ENCODE measurements around the gene LGR4. TPM values are rescaled to one million over a fixed set of nuclear protein-coding genes. Genes with fewer than 3 reads are reported as not detected.

The LGR4 gene
- total RNA-seq, 3 donors from 2014 or later (not counting 1 experiment from before 2014, with no cell fraction given) = 0.08 to 0.70 (median 0.35) TPM

GRCh38 chr11:27467181-27467913 is 5.2 kb downstream of the LGR4 start:
- Mint-ChIP-seq H3K4me1 (peaks cover 8 to 11% of the 10 kb centered on the region in 2 donors), H3K9me3 (no peaks in the 10 kb centered on the region), H3K4me3 (no peak overlapping the region), H3K27me3 (ENCODE audit: low read depth in 2 of 2) (peaks cover 17 to 45% of the 10 kb centered on the region in 2 donors), H3K36me3 (no peaks in the 10 kb centered on the region), H3K27ac (no peak overlapping the region)
- no peaks in the 10 kb centered on the region for H3K9me3 ChIP-seq (ENCODE audit: control insufficient read depth, insufficient read depth, low read length)
- H3K27me3 ChIP-seq (ENCODE audit: control insufficient read depth, insufficient read depth, low read length) = peaks cover 7% of the 10 kb centered on the region
- ATAC-seq (no peak), DNase-seq (no peak)
- 91% methylated on average over 9 of the region's 13 CpGs for WGBS (ENCODE audit: insufficient coverage)
- no peak for TF ChIP-seq CTCF (IDR thresholded peaks at IDR 0.05)
- no peak overlapping the region for H3K4me3 ChIP-seq (ENCODE audit: low read length)
- peaks cover 11% of the 10 kb centered on the region for H3K4me1 ChIP-seq (ENCODE audit: control insufficient read depth, insufficient read depth, low read length)
- H3K36me3 ChIP-seq (ENCODE audit: control insufficient read depth, insufficient read depth, low read length) = no peaks in the 10 kb centered on the region
- no peak overlapping the region for H3K27ac ChIP-seq (ENCODE audit: low read length)
- intact Hi-C loops (cut with micrococcal nuclease) = no loop called here

- ATAC-seq = no peak
Measured at GRCh38 chr11:27466363-27466762, 6.2 kb downstream of the LGR4 start.

GRCh38 chr11:27465629-27466028 is 7.0 kb downstream of the LGR4 start:
- no peak for TF ChIP-seq CTCF (IDR thresholded peaks at IDR 0.05)
- Mint-ChIP-seq H3K9me3 (no peaks in the 10 kb centered on the region), H3K27me3 (ENCODE audit: low read depth in 2 of 2) (peaks cover 8 to 35% of the 10 kb centered on the region in 2 donors), H3K27ac (no peak overlapping the region), H3K4me1 (no peaks in the 10 kb centered on the region), H3K36me3 (no peaks in the 10 kb centered on the region), H3K4me3 (no peak overlapping the region)
- WGBS (ENCODE audit: insufficient coverage) = 96% methylated on average over 2 of the region's 3 CpGs
- ATAC-seq (no peak), DNase-seq (no peak)
- Histone ChIP-seq H3K27me3 (ENCODE audit: control insufficient read depth, insufficient read depth, low read length) (peaks cover under 1% of the 10 kb centered on the region), H3K36me3 (ENCODE audit: control insufficient read depth, insufficient read depth, low read length) (no peaks in the 10 kb centered on the region), H3K27ac (ENCODE audit: low read length) (no peak overlapping the region), H3K4me3 (ENCODE audit: low read length) (no peak overlapping the region), H3K4me1 (ENCODE audit: control insufficient read depth, insufficient read depth, low read length) (peaks cover under 1% of the 10 kb centered on the region), H3K9me3 (ENCODE audit: control insufficient read depth, insufficient read depth, low read length) (no peaks in the 10 kb centered on the region)
- intact Hi-C loops (cut with micrococcal nuclease) = no loop called here

More at GRCh38 chr11:27466363-27466762, 6.2 kb downstream of the LGR4 start:
- H3K4me3 Mint-ChIP-seq = no peak overlapping the region
- H3K27ac Mint-ChIP-seq = no peak overlapping the region
- no peak overlapping the region for H3K4me3 ChIP-seq (ENCODE audit: low read length)
- 86% methylated on average over 1 of the region's 1 CpG for WGBS (ENCODE audit: insufficient coverage)
- H3K27ac ChIP-seq (ENCODE audit: low read length) = no peak overlapping the region
- peaks cover 7% of the 10 kb centered on the region for H3K27me3 ChIP-seq (ENCODE audit: control insufficient read depth, insufficient read depth, low read length)
- TF ChIP-seq CTCF (IDR thresholded peaks at IDR 0.05) = no peak
- DNase-seq = no peak
- H3K36me3 ChIP-seq (ENCODE audit: control insufficient read depth, insufficient read depth, low read length) = no peaks in the 10 kb centered on the region
- no peaks in the 10 kb centered on the region for H3K9me3 ChIP-seq (ENCODE audit: control insufficient read depth, insufficient read depth, low read length)
- H3K27me3 Mint-ChIP-seq (ENCODE audit: low read depth in 2 of 2) = peaks cover 14 to 43% of the 10 kb centered on the region in 2 donors
- H3K4me1 ChIP-seq (ENCODE audit: control insufficient read depth, insufficient read depth, low read length) = peaks cover 7% of the 10 kb centered on the region
- H3K36me3 Mint-ChIP-seq = no peaks in the 10 kb centered on the region
- no peaks in the 10 kb centered on the region for H3K9me3 Mint-ChIP-seq
- intact Hi-C loops (cut with micrococcal nuclease) = no loop called here
- peaks cover 7% of the 10 kb centered on the region in 2 donors for H3K4me1 Mint-ChIP-seq

GRCh38 chr11:27464909-27465308 is 7.7 kb downstream of the LGR4 start:
- no peak overlapping the region for H3K27ac ChIP-seq (ENCODE audit: low read length)
- no peak overlapping the region for H3K4me3 Mint-ChIP-seq
- peaks cover 8 to 30% of the 10 kb centered on the region in 2 donors for H3K27me3 Mint-ChIP-seq (ENCODE audit: low read depth in 2 of 2)
- TF ChIP-seq CTCF (IDR thresholded peaks at IDR 0.05) = no peak
- no peaks in the 10 kb centered on the region for H3K4me1 ChIP-seq (ENCODE audit: control insufficient read depth, insufficient read depth, low read length)
- no peaks in the 10 kb centered on the region for H3K36me3 Mint-ChIP-seq
- WGBS (ENCODE audit: insufficient coverage) = 100% methylated on average over 1 of the region's 2 CpGs
- H3K27ac Mint-ChIP-seq = no peak overlapping the region
- H3K4me3 ChIP-seq (ENCODE audit: low read length) = no peak overlapping the region
- no peaks in the 10 kb centered on the region for H3K9me3 Mint-ChIP-seq
- intact Hi-C loops (cut with micrococcal nuclease) = no loop called here
- H3K9me3 ChIP-seq (ENCODE audit: control insufficient read depth, insufficient read depth, low read length) = no peaks in the 10 kb centered on the region
- no peaks in the 10 kb centered on the region for H3K4me1 Mint-ChIP-seq
- no peaks in the 10 kb centered on the region for H3K27me3 ChIP-seq (ENCODE audit: control insufficient read depth, insufficient read depth, low read length)
- no peak for ATAC-seq
- no peak for DNase-seq
- no peaks in the 10 kb centered on the region for H3K36me3 ChIP-seq (ENCODE audit: control insufficient read depth, insufficient read depth, low read length)
